Naive B cell (primary cell): ENCODE data around the gene MEIS1. TPM values are rescaled to one million over a fixed set of nuclear protein-coding genes. Genes with fewer than 3 reads are reported as not detected.
"Not testable (repeated sequence)": the region's sequence is repeated elsewhere in the genome, so short reads cannot be mapped to it uniquely, and the experiment has no call there.

ENCODE experiments used
- ATAC-seq, 2 donors: fragments of 150-1000 bp; cut with Tn5 transposase; 2 replicates each; pipeline ENCODE4 v1.10.0; 2021; ENCODE audit warnings: low read depth in 2 of 2, mild to moderate bottlenecking in 2 of 2, moderate library complexity in 2 of 2
- DNase-seq: peaks from one replicate; pipeline ENCODE4 v3.0.0; 2022
- H3K27ac Mint-ChIP-seq, 6 donors: one replicate each; pipeline ENCODE4 v1.8.0; 2020 to 2022; ENCODE audit warnings: mild to moderate bottlenecking in 6 of 6, mixed read lengths in 6 of 6, moderate library complexity in 5 of 6, inconsistent platforms in 2 of 6
- H3K27me3 Mint-ChIP-seq, 3 donors: one replicate each; pipeline ENCODE4 v1.8.0; 2021 to 2022; ENCODE audit warnings: mixed read lengths in 3 of 3, mild to moderate bottlenecking in 1 of 3
- H3K36me3 Mint-ChIP-seq, 2 donors: one replicate each; pipeline ENCODE4 v1.8.0; 2020 to 2022; ENCODE audit warnings: mixed read lengths in 2 of 2, inconsistent platforms in 1 of 2, mild to moderate bottlenecking in 1 of 2
- H3K4me1 Mint-ChIP-seq, 3 donors: one replicate each; pipeline ENCODE4 v1.8.0; 2020 to 2022; ENCODE audit warnings: mixed read lengths in 3 of 3, inconsistent platforms in 1 of 3, mild to moderate bottlenecking in 1 of 3, moderate library complexity in 1 of 3
- H3K4me3 Mint-ChIP-seq, 8 donors: one replicate each; pipeline ENCODE4 v1.8.0; 2020 to 2022; ENCODE audit warnings: mild to moderate bottlenecking in 8 of 8, mixed read lengths in 8 of 8, moderate library complexity in 8 of 8, inconsistent platforms in 2 of 8
- H3K9me3 Mint-ChIP-seq, 7 donors: one replicate each; pipeline ENCODE4 v1.8.0; 2020 to 2022; ENCODE audit warnings: mixed read lengths in 7 of 7, mild to moderate bottlenecking in 5 of 7, inconsistent platforms in 2 of 7, moderate library complexity in 1 of 7
- polyA plus RNA-seq, 6 donors: library from polyadenylated mRNA; unstranded; fragments of 300-500 nt; fragmentation: Illumina TruSeq; gene quantifications; one replicate each; pipeline ENCODE4 v1.2.3, GENCODE V29; 2021; ENCODE audit warnings: low read depth in 6 of 6

MEIS1 gene
- polyA plus RNA-seq, 6 donors from 2014 or later: 0.56 to 1.9 (median 0.90) TPM; not detected in 3

DNA sequence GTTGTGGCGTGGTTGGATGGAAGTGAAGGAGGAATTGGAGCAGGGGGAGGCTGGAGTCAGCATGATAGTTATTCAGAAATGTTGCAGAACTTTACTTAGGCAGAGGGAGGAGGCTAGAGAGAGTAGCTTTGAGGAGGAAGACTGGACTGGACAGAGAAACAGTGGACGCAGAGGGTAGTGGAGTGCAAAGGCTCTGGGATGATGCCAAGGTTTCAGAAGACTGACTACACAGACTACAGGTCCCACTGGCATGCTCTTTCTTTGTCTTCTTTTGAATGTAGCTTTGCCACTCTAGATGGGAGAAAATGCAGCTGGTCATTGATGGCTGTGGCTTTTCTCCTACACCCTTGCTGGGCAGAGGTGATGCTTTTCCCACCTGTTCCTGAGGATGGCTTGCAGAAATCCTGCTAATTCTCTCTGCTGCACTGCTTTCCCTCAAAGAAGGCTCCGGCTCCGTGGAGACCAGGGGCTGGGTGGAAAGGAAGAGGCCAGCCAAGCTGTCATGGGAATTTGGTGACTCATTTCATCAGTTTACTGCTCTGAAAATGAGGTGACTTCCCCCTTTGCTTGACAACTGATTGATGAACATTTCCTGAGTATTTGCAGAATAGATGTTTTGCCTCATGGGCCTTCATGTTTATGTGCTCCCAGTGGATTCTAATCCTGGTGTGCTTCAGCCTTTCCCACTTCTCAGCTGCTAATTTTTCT lies 42.4 kb downstream of the MEIS1 start:
- DNase-seq (no peak), ATAC-seq (no peak)
- Mint-ChIP-seq H3K27me3 (peaks cover 0 to 8% (median 0%) of the 10 kb centered on the region in 3 donors), H3K9me3 (peaks cover 0 to 5% (median 0%) of the 10 kb centered on the region in 7 donors), H3K4me3 (no peak overlapping the region), H3K4me1 (no peaks in the 10 kb centered on the region), H3K36me3 (no peaks in the 10 kb centered on the region), H3K27ac (no peak overlapping the region)

DNA sequence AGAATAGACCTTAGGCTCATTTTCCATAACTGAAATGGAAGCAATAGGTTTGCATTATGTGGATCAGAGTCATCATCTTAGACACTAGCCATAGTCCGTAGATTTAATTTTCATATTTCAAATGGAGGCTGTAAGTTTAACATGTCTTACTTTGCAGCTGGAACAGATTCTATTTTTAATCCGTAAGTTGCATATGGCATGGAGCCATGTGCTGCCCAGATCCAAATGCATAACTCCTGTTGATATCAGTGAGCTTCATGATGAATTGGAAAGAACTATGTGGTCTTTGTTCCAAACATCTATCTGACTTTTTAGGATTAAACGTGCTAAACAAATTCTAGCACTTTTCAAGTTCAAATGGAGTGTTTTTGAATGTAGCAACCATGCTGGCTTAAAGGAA lies 43.4 kb downstream of the MEIS1 start:
- ATAC-seq (no peak), DNase-seq (no peak)
- Mint-ChIP-seq H3K36me3 (no peaks in the 10 kb centered on the region), H3K27me3 (peaks cover 0 to 8% (median 0%) of the 10 kb centered on the region in 3 donors), H3K27ac (no peak overlapping the region), H3K4me1 (no peaks in the 10 kb centered on the region), H3K4me3 (no peak overlapping the region), H3K9me3 (peaks cover 0 to 5% (median 0%) of the 10 kb centered on the region in 7 donors)

DNA sequence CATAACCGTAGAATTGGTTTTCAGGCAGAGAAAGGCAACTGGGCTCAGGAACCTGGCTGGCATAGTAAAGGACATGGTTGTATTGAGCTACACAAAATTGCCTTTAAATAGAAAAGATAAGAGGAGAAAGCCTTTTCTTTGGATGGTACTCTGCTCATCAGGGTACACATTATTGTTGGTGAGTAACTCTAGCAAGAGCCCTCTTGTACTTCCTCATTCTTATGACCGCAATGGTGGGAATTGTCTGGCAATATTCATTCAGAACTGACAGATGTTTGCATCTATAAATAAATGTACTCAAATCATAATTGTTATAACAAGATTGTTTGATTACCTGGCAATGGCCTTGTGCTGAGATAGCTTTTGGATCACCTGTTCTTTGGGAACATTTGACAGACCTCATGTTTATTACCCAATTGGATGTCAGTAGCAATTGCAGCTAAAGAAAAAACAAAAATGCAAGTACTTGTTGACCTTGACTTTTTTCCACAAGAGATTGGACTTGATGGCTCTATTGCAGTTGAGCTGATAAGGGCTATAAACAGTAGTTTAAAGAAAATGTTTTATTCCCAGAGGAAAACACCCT lies 43.9 kb downstream of the MEIS1 start:
- Mint-ChIP-seq H3K27ac (no peak overlapping the region), H3K9me3 (peaks cover 0 to 5% (median 0%) of the 10 kb centered on the region in 7 donors), H3K4me3 (no peak overlapping the region), H3K4me1 (no peaks in the 10 kb centered on the region), H3K27me3 (peaks cover 0 to 8% (median 0%) of the 10 kb centered on the region in 3 donors), H3K36me3 (no peaks in the 10 kb centered on the region)
- ATAC-seq: no peak
- no peak for DNase-seq

DNA sequence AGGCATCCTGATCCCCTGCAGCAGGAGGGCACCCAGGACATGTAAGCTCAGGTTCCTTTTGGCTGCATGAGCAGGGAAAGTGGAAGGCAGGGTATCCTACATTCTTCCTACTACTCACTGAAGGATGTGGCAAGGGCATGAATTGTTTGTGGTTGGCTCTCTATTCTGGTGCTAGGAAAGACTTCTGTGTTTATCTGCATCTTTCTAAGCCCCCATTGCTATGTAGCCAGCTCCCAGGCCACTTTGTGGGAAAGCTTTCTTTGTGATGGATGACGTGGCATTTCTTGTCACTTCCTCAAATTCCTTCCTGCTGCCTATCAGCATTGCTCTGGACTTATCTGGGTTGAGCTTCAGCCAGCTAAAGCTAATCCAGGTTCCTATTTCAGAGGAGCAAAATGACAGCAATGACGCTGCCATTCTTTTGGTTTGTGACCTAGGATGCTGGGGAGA lies 46.2 kb downstream of the MEIS1 start:
- H3K4me3 Mint-ChIP-seq: no peak overlapping the region
- peaks cover 0 to 8% (median 0%) of the 10 kb centered on the region in 3 donors for H3K27me3 Mint-ChIP-seq
- H3K4me1 Mint-ChIP-seq: no peaks in the 10 kb centered on the region
- H3K36me3 Mint-ChIP-seq: no peaks in the 10 kb centered on the region
- ATAC-seq: no peak
- peaks cover 0 to 6% (median 2%) of the 10 kb centered on the region in 7 donors for H3K9me3 Mint-ChIP-seq
- DNase-seq: no peak
- H3K27ac Mint-ChIP-seq: no peak overlapping the region

DNA sequence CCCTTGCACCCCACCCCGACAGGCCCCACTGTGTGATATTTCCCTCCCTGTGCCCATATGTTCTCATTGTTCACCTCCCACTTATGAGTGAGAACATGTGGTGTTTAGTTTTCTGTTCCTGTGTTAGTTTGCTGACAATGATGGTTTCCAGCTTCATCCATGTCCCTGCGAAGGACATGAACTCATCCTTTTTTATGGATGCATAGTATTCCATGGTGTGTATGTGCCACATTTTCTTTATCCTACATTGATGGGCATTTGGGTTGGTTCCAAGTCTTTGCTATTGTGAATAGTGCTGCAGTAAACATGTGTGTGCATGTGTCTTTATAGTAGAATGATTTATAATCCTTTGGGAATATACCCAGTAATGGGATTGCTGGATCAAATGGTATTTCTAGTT lies 50.3 kb downstream of the MEIS1 start:
- DNase-seq, H3K27me3 Mint-ChIP-seq, H3K27ac Mint-ChIP-seq, H3K4me3 Mint-ChIP-seq, H3K4me1 Mint-ChIP-seq, H3K36me3 Mint-ChIP-seq, H3K9me3 Mint-ChIP-seq, ATAC-seq: not testable (repeated sequence)

DNA sequence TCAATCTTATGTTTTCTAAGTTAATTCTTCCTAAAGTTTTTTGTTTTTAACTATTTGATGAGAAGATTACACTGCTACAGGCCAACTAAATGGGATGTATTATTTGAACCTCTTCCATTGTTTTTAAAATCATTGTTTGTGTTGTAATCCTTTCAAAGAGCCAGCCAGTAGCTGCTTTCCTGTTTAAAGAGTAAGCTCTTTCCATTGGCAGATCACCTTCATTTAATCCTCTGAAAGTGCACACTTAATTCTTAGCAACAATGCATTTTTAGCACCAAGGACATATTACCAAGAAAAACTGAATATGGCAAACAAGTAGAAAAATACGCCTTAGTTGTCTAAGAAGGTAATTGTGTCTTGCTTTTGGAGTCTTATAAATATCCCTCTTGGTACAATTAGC lies 54.0 kb downstream of the MEIS1 start:
- ATAC-seq: no peak
- Mint-ChIP-seq H3K27me3 (no peaks in the 10 kb centered on the region), H3K4me3 (no peak overlapping the region), H3K36me3 (no peaks in the 10 kb centered on the region), H3K4me1 (no peaks in the 10 kb centered on the region), H3K27ac (no peak overlapping the region), H3K9me3 (peaks cover 0 to 6% (median 2%) of the 10 kb centered on the region in 7 donors)
- no peak for DNase-seq

DNA sequence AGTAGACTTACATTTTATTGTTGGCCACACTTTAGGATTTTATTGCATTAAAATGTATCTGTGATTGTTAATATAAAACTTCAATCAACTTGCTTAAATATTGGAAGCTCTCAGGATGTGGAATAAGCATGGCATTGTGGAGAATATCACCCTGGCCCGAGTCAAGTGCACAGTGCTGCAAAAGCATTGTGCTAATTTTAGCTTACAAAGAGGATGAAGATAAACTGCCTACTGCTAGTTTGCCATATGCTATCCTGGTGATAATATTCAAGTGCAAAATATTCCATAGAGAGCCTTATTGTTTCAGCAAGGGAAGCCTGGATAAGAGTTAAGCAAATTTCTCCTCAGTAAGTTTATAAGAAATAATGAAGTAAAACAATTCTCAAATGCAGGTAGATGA lies 54.5 kb downstream of the MEIS1 start:
- Mint-ChIP-seq H3K9me3 (peaks cover 0 to 6% (median 2%) of the 10 kb centered on the region in 7 donors), H3K27me3 (no peaks in the 10 kb centered on the region), H3K36me3 (no peaks in the 10 kb centered on the region), H3K27ac (no peak overlapping the region), H3K4me3 (no peak overlapping the region), H3K4me1 (no peaks in the 10 kb centered on the region)
- no peak for DNase-seq
- no peak for ATAC-seq

DNA sequence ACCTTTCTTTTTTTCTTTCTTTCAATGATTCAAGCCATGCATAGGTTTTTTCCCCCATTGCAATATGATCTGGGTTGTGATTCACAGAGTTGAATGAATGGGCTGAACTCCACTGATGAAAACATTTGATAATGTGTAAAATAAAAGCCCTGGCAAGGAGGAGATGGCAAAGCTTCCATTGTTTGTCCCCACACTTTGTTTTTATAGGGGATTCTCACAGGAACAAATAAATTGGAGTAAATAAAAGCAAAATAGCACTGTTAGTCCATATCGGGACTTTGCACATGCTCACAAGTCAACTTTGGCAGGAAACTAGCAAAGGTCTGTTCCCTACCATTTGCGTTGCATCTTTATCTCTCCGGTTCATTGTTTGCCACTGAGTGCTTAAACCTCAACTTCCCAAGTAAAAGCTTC lies 55.7 kb downstream of the MEIS1 start:
- Mint-ChIP-seq H3K27ac (no peak overlapping the region), H3K4me3 (no peak overlapping the region), H3K27me3 (peaks cover 0 to 4% (median 2%) of the 10 kb centered on the region in 3 donors), H3K4me1 (no peaks in the 10 kb centered on the region), H3K36me3 (no peaks in the 10 kb centered on the region), H3K9me3 (peaks cover 0 to 5% (median 1%) of the 10 kb centered on the region in 7 donors)
- no peak for ATAC-seq
- no peak for DNase-seq

DNA sequence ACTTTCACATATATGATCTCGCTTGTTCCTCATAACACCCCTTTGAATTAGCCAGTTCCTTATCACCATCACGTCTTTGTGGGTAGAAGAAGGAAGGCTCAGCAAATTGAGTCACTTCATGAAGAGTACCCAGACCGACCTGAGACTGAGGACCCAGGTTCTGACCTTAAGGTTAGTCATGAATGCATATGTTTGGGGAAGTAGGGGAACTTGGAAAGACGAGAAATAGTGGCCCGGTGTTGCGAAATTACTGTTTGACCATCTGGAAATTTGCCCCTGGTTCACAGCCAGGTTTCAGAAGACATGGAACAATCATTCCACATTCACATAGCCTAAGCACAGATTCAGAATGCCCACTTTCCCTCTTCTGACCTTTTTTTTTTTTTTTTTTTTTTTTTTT lies 59.8 kb downstream of the MEIS1 start:
- no peaks in the 10 kb centered on the region for H3K36me3 Mint-ChIP-seq
- ATAC-seq: no peak
- DNase-seq: no peak
- no peaks in the 10 kb centered on the region for H3K9me3 Mint-ChIP-seq
- H3K4me1 Mint-ChIP-seq: no peaks in the 10 kb centered on the region
- H3K27me3 Mint-ChIP-seq: peaks cover 0 to 8% (median 6%) of the 10 kb centered on the region in 3 donors
- H3K4me3 Mint-ChIP-seq: no peak overlapping the region
- H3K27ac Mint-ChIP-seq: no peak overlapping the region

DNA sequence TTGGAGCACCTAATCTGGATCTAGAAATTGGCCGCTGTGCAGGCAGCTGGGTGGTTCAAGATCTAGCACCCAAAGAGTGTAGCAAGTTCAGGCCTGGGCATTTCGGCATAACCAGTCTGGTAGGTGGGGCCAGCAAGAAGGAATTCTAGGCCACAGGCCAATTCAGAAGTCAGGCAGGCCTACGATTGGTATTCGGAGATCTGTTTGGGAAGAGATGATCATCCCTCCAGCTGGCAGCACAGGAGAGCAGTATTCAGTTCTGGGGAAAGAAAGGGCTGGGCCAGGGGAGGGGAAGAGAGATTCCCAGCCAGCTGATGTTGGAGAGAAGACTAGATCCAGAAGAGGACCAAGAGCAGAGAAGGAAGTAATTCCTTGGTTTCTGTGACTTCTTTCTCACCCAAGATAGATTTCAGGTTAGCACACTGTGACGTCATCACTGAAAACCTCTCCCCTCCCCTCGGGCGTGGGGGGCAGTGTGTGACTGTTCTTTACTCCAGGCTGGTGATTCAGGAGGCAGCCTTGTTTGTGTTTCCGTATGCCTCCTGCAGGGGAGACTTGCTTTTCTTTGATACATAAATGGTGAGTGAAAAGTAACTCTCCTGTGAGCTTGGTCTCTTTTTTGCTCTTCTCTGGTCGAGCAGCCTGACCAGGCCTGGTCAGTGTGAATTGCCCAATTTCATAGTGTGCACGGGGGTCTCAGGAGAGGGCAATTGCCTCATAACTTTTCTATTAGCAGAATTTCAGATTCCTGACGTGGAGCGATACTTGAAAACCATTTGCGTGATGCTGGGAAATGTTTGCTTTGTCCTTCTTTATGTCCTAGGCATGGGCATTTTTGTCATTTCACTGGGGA lies 61.1 kb downstream of the MEIS1 start:
- DNase-seq (no peak), ATAC-seq (no peak)
- peak overlapping the region in 1 of 8 donors; percentile 44 for H3K4me3 Mint-ChIP-seq
- H3K4me1 Mint-ChIP-seq: no peaks in the 10 kb centered on the region
- no peak overlapping the region for H3K27ac Mint-ChIP-seq
- H3K9me3 Mint-ChIP-seq: no peaks in the 10 kb centered on the region
- H3K36me3 Mint-ChIP-seq: no peaks in the 10 kb centered on the region
- H3K27me3 Mint-ChIP-seq: peaks cover 0 to 8% (median 6%) of the 10 kb centered on the region in 3 donors

DNA sequence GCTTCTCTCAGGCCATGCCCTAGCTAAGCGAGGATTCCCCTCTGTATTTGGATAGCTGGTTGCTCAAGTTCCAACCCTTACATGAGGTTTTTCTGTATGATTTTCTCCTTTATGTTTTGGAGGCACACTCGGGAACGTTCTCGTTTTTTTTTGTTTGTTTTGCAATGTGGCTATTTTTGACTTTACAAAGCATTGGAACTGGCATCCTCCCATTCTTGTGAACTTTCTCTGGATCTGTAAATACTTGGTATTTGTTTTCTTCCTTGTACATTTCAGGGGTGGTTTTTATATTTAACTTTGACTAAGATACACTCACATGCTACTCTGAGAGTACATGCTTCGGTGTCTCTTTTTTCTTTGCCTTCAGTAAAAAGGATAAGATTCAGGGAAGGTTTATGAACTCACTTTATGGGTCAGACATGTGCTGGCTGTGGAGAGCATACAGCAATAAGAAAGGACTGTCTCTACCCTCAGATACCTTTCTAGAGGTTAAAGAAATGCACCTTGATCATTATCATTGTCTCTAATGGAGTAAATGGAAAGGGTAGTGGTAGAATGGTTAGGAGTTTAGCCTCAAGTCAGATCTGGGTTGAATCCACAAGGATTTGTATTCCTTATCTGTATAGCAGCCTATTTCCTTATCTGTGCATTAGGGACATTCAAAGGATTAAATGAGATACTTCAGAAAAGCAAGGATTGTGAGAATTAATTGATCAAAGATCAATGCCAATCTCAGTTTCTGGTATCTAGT lies 61.9 kb downstream of the MEIS1 start:
- Mint-ChIP-seq H3K4me3 (no peak overlapping the region), H3K4me1 (no peaks in the 10 kb centered on the region), H3K9me3 (no peaks in the 10 kb centered on the region), H3K27me3 (peaks cover 0 to 8% (median 6%) of the 10 kb centered on the region in 3 donors), H3K36me3 (no peaks in the 10 kb centered on the region), H3K27ac (no peak overlapping the region)
- DNase-seq: no peak
- ATAC-seq: no peak

DNA sequence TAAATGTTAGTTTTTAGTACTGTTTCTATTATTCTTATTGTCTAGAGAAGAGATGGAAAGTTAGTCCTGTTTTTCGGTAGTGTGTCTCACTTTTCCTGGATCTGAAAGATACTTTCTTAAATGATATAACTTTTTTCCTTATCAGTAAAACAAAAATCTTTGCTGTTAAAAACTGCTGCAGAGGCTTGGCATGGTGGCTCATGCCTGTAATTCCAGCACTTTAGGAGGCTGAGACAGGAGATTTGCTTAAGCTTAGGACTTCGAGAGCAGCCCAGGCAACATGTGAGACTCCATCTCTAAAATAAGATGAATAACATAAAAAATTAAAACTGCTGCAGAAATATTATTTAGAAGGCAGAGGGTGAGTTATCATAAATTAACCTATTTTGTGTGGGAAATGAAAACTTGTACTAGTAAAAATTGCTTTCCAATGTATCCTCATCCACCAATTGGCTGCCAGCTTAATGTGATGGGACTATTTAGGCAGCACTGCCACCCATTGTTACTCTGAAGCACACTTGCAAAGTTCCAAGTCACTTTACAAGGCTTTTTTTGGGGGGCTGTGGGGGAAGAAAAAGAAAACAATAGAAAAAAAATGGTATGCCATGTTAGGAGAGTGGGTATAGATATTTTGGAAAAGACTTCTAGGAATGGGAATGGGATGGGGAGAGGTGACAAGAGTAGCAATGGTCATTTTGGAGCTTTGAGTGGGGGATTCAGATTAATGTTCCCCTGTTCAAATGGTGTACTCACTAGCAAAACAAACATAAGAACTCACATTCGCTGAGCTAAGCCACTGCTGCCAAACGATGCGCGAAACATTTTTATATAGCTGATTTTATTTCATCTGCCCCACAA lies 62.7 kb downstream of the MEIS1 start:
- no peak for ATAC-seq
- Mint-ChIP-seq H3K27me3 (peaks cover 0 to 8% (median 6%) of the 10 kb centered on the region in 3 donors), H3K27ac (no peak overlapping the region), H3K4me1 (no peaks in the 10 kb centered on the region), H3K9me3 (no peaks in the 10 kb centered on the region), H3K36me3 (no peaks in the 10 kb centered on the region), H3K4me3 (no peak overlapping the region)
- no peak for DNase-seq
